Caco-2 (cell line): ENCODE results near the gene MIA. TPM values are rescaled to one million over a fixed set of nuclear protein-coding genes. Genes with fewer than 3 reads are reported as not detected.

Experiments
- BruUV-seq: library from RNA; stranded (reverse); fragments of 400-500 nt; replicated peaks from 2 replicates; lab custom pipeline; 2021; lab: Mats Ljungman, UMichigan
- CTCF ChIA-PET: fragments of 300-600 bp; sonication (Branson Sonifier 250); formaldehyde crosslinking; loops from one replicate; lab custom pipeline; 2022; ENCODE audit warnings: antibody characterized with exemption; lab: Charles Lee
- POLR2A ChIA-PET: fragments of 300-600 bp; sonication (Branson Sonifier 250); formaldehyde crosslinking; loops from one replicate; lab custom pipeline; 2022; ENCODE audit warnings: antibody characterized with exemption; lab: Charles Lee
- DNase-seq, 2 experiments: peaks; one replicate each; pipeline versions ENCODE4 v3.0.0 to v3.0.0-alpha.2; 2020 to 2022
- H3K27me3 ChIP-seq: replicated peaks from 2 replicates; pipeline ENCODE4 v1.6.0; 2011; ENCODE audit warnings: low read length; ENCODE audit not compliant: control insufficient read depth, insufficient read depth
- H3K36me3 ChIP-seq: 2 replicates; pipeline ENCODE4 v1.5.1; 2011; ENCODE audit warnings: low read length; ENCODE audit not compliant: control insufficient read depth, insufficient read depth
- H3K4me1 ChIP-seq: fragments of 250-450 bp; sonication (Bioruptor Pico); 2 replicates; pipeline ENCODE4 v1.5.1; 2020; ENCODE audit warnings: mild to moderate bottlenecking
- H3K4me3 ChIP-seq: 2 replicates; pipeline ENCODE4 v1.5.1; 2011; ENCODE audit warnings: low read depth, mild to moderate bottlenecking, control low read depth, low read length
- H3K9me3 ChIP-seq: fragments of 250-450 bp; sonication (Bioruptor Pico); 2 replicates; pipeline ENCODE4 v1.5.1; 2020; ENCODE audit warnings: mild to moderate bottlenecking, moderate library complexity
- H3K27ac Mint-ChIP-seq: one replicate; pipeline ENCODE4 v1.8.0; 2022; ENCODE audit warnings: mixed read lengths; ENCODE audit not compliant: unreplicated experiment
- H3K27me3 Mint-ChIP-seq: one replicate; pipeline ENCODE4 v1.8.0; 2022; ENCODE audit warnings: mixed read lengths; ENCODE audit not compliant: insufficient read depth, unreplicated experiment
- H3K36me3 Mint-ChIP-seq: one replicate; pipeline ENCODE4 v1.8.0; 2022; ENCODE audit warnings: mild to moderate bottlenecking, mixed read lengths; ENCODE audit not compliant: insufficient read depth, unreplicated experiment
- H3K4me1 Mint-ChIP-seq: one replicate; pipeline ENCODE4 v1.8.0; 2022; ENCODE audit warnings: low read depth, mixed read lengths; ENCODE audit not compliant: unreplicated experiment
- H3K4me3 Mint-ChIP-seq: one replicate; pipeline ENCODE4 v1.8.0; 2022; ENCODE audit warnings: mild to moderate bottlenecking, moderate library complexity, mixed read lengths; ENCODE audit not compliant: unreplicated experiment
- H3K9me3 Mint-ChIP-seq: one replicate; pipeline ENCODE4 v1.8.0; 2022; ENCODE audit warnings: mixed read lengths; ENCODE audit not compliant: unreplicated experiment
- intact Hi-C: fragments of 100-400 bp; cut with micrococcal nuclease; formaldehyde crosslinking; loops from one replicate; pipeline ENCODE4 v1.10.0; 2022; ENCODE audit not compliant: unreplicated experiment
- total RNA-seq: library from RNA; stranded (reverse); gene quantifications from 2 replicates; pipeline ENCODE4 v1.2.3, GENCODE V29; 2022
- TF ChIP-seq, protein P1 (sequence below), 2 experiments: fragments of 200-600 bp in 1 of 2; IDR thresholded peaks; 1 replicate in 1 of 2; 2 replicates in 1 of 2; pipeline versions ENCODE4 v1.5.1 to v1.8.0; 2011 to 2022; ENCODE audit warnings: antibody characterized with exemption in 1 of 2, control low read depth in 1 of 2, inconsistent platforms in 1 of 2, low read depth in 1 of 2, low read length in 1 of 2, mild to moderate bottlenecking in 1 of 2, moderate library complexity in 1 of 2; ENCODE audit not compliant: insufficient read depth in 1 of 2, severe bottlenecking in 1 of 2, unreplicated experiment in 1 of 2

Gene MIA
- total RNA-seq, 1 experiment from 2014 or later, result 1.1 TPM

GRCh38 chr19:40785526-40785925 is 10.2 kb downstream of the MIA start:
- intact Hi-C loops, result no loop called here
- Histone ChIP-seq H3K36me3 (no peaks in the 10 kb centered on the region; the same call in 1 of the 2 replicates), H3K4me3 (no peak overlapping the region), H3K4me1 (no peaks in the 10 kb centered on the region), H3K9me3 (no peaks in the 10 kb centered on the region), H3K27me3 (no peaks in the 10 kb centered on the region)
- ChIA-PET POLR2A (no interaction called here), CTCF (interaction anchor here (0.9 kb wide), 1 partner anchor 13 kb away, joined by 5 read pairs; the partner anchor contains the start of gene EGLN2)
- no peaks in the 10 kb centered on the region for H3K9me3 Mint-ChIP-seq
- no peaks in the 10 kb centered on the region for H3K27me3 Mint-ChIP-seq
- BruUV-seq, result no TSS peak
- H3K4me3 Mint-ChIP-seq, result no peak overlapping the region
- no peaks in the 10 kb centered on the region for H3K36me3 Mint-ChIP-seq
- no peak for DNase-seq
- TF ChIP-seq, protein P1, sequence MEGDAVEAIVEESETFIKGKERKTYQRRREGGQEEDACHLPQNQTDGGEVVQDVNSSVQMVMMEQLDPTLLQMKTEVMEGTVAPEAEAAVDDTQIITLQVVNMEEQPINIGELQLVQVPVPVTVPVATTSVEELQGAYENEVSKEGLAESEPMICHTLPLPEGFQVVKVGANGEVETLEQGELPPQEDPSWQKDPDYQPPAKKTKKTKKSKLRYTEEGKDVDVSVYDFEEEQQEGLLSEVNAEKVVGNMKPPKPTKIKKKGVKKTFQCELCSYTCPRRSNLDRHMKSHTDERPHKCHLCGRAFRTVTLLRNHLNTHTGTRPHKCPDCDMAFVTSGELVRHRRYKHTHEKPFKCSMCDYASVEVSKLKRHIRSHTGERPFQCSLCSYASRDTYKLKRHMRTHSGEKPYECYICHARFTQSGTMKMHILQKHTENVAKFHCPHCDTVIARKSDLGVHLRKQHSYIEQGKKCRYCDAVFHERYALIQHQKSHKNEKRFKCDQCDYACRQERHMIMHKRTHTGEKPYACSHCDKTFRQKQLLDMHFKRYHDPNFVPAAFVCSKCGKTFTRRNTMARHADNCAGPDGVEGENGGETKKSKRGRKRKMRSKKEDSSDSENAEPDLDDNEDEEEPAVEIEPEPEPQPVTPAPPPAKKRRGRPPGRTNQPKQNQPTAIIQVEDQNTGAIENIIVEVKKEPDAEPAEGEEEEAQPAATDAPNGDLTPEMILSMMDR (IDR thresholded peaks at IDR 0.05; ENCODE audit: insufficient read depth in 1 of 2, low read depth in 1 of 2, low read length in 1 of 2, severe bottlenecking in 1 of 2, unreplicated experiment in 1 of 2), result no peak
- no peak overlapping the region for H3K27ac Mint-ChIP-seq
- H3K4me1 Mint-ChIP-seq, result peaks cover 9% of the 10 kb centered on the region

- no TSS peak for BruUV-seq
Observed at GRCh38 chr19:40786060-40787037, 11.0 kb downstream of the MIA start.

DNA sequence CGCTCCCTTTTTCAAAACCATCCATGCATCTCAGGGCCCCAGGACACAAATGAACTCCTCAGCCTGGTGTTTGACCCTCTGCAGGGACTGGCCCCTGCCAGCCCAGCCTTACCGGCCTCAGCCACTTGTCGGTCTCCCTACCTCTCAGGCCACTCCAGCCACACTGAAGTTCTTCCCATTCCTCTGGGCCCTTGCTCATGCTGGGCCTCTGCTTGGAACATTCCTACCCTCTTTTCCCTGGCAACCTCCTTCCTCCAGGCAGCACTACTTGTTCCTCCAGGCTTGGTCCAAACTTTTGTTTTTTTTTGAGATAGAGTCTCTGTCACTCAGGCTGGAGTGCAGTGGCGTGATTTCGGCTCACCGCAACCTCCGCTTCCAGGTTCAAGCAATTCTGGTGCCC is 16.0 kb downstream of the MIA start:
- no peaks in the 10 kb centered on the region for H3K36me3 ChIP-seq
- H3K4me1 ChIP-seq, result peaks cover 11% of the 10 kb centered on the region; the same call in 1 of the 2 replicates
- no peak overlapping the region for H3K4me3 ChIP-seq
- no peaks in the 10 kb centered on the region for H3K27me3 ChIP-seq
- H3K27me3 Mint-ChIP-seq, result no peaks in the 10 kb centered on the region
- DNase-seq, result no peak
- intact Hi-C loops, result no loop called here
- no peaks in the 10 kb centered on the region for H3K36me3 Mint-ChIP-seq
- POLR2A ChIA-PET, result no interaction called here
- H3K9me3 ChIP-seq, result no peaks in the 10 kb centered on the region
- no peaks in the 10 kb centered on the region for H3K9me3 Mint-ChIP-seq
- BruUV-seq, result no TSS peak
- CTCF ChIA-PET, result no interaction called here
- TF ChIP-seq, protein P1 (IDR thresholded peaks at IDR 0.05; ENCODE audit: insufficient read depth in 1 of 2, low read depth in 1 of 2, low read length in 1 of 2, severe bottlenecking in 1 of 2, unreplicated experiment in 1 of 2), result no peak
- no peak overlapping the region for H3K27ac Mint-ChIP-seq
- H3K4me1 Mint-ChIP-seq, result no peaks in the 10 kb centered on the region
- H3K4me3 Mint-ChIP-seq, result no peak overlapping the region

More at GRCh38 chr19:40786060-40787037, 11.0 kb downstream of the MIA start:
- H3K27me3 Mint-ChIP-seq, result no peaks in the 10 kb centered on the region
- no peak for DNase-seq
- no peaks in the 10 kb centered on the region for H3K9me3 Mint-ChIP-seq
- POLR2A ChIA-PET, result interaction anchor here (0.7 kb wide), 1 partner anchor 20 kb away, joined by 7 read pairs; no protein-coding TSS in a partner anchor
- H3K9me3 ChIP-seq, result no peaks in the 10 kb centered on the region
- TF ChIP-seq, protein P1 (IDR thresholded peaks at IDR 0.05; ENCODE audit: insufficient read depth in 1 of 2, low read depth in 1 of 2, low read length in 1 of 2, severe bottlenecking in 1 of 2, unreplicated experiment in 1 of 2), result no peak
- intact Hi-C loops, result no loop called here
- H3K4me3 Mint-ChIP-seq, result no peak overlapping the region
- H3K27me3 ChIP-seq, result no peaks in the 10 kb centered on the region
- CTCF ChIA-PET, result interaction anchor here (0.9 to 1.1 kb wide), 2 partner anchors 12 kb away, joined by 3 to 5 read pairs; partner anchors contain the start of gene EGLN2
- H3K27ac Mint-ChIP-seq, result no peak overlapping the region
- no peaks in the 10 kb centered on the region for H3K4me1 ChIP-seq
- no peaks in the 10 kb centered on the region; the same call in 1 of the 2 replicates for H3K36me3 ChIP-seq
- H3K36me3 Mint-ChIP-seq, result no peaks in the 10 kb centered on the region
- peaks cover 2% of the 10 kb centered on the region for H3K4me1 Mint-ChIP-seq
- no peak overlapping the region for H3K4me3 ChIP-seq
